ENCODE data around the gene OR52K2.
"Not testable (repeated sequence)": the region's sequence is repeated elsewhere in the genome, so short reads cannot be mapped to it uniquely, and the experiment has no call there.

The OR52K2 gene

GRCh38 chr11:4479644-4480043, 30.5 kb downstream of the OR52K2 start:
- no peak for DNase-seq (ENCODE audit: extremely low read depth, low read depth)
- H3K4me3 ChIP-seq (replicated peaks; ENCODE audit: low read depth, low read length): no peak overlapping the region
- TF ChIP-seq CTCF (IDR thresholded peaks at IDR 0.05; ENCODE audit: low read depth, low read length, missing control alignments): no peak

- no peak for DNase-seq (ENCODE audit: extremely low read depth, low read depth)
- TF ChIP-seq CTCF (IDR thresholded peaks at IDR 0.05; ENCODE audit: low read depth, low read length, missing control alignments): no peak
- no peak overlapping the region for H3K4me3 ChIP-seq (replicated peaks; ENCODE audit: low read depth, low read length)
Observed at GRCh38 chr11:4480577-4481239, 31.6 kb downstream of the OR52K2 start.

GRCh38 chr11:4481240-4481582, 32.1 kb downstream of the OR52K2 start:
- no peak for DNase-seq (ENCODE audit: extremely low read depth, low read depth)
- H3K4me3 ChIP-seq (replicated peaks; ENCODE audit: low read depth, low read length): no peak overlapping the region
- TF ChIP-seq CTCF (IDR thresholded peaks at IDR 0.05; ENCODE audit: low read depth, low read length, missing control alignments): no peak

- no peak within 1 kb of the TSS for H3K4me3 ChIP-seq (replicated peaks; ENCODE audit: low read depth, low read length)
- TF ChIP-seq CTCF (IDR thresholded peaks at IDR 0.05; ENCODE audit: low read depth, low read length, missing control alignments): no peak
- no peak for DNase-seq (ENCODE audit: extremely low read depth, low read depth)
Observed at GRCh38 chr11:4482445-4482844, 33.4 kb downstream of the OR52K2 start, which contains the start of gene OR52K1. Gene OR52K1, plus strand, starts transcription at chr11:4482646. Its CDS starts 6,255 bp downstream, at chr11:4488901.

GRCh38 chr11:4484310-4484709, 35.2 kb downstream of the OR52K2 start:
- no peak overlapping the region for H3K4me3 ChIP-seq (replicated peaks; ENCODE audit: low read depth, low read length)
- no peak for TF ChIP-seq CTCF (IDR thresholded peaks at IDR 0.05; ENCODE audit: low read depth, low read length, missing control alignments)
- no peak for DNase-seq (ENCODE audit: extremely low read depth, low read depth)

- H3K4me3 ChIP-seq (replicated peaks; ENCODE audit: low read depth, low read length); DNase-seq (ENCODE audit: extremely low read depth, low read depth): not testable (repeated sequence)
Observed at GRCh38 chr11:4491405-4491804, 42.3 kb downstream of the OR52K2 start.

- no peak for TF ChIP-seq CTCF (IDR thresholded peaks at IDR 0.05; ENCODE audit: low read depth, low read length, missing control alignments)
- H3K4me3 ChIP-seq (replicated peaks; ENCODE audit: low read depth, low read length): no peak overlapping the region
- no peak for DNase-seq (ENCODE audit: extremely low read depth, low read depth)
Observed at GRCh38 chr11:4491878-4492606, 42.9 kb downstream of the OR52K2 start.
